GM23338 (cell line): ENCODE measurements around the gene GJC2.

Experiments used
- CREB1 ChIP-seq: fragments of 250-450 bp; sonication (Bioruptor Pico); IDR thresholded peaks from 2 replicates; pipeline ENCODE4 v1.5.0; 2020; ENCODE audit warnings: low read depth, mild to moderate bottlenecking, moderate library complexity
- EZH2 ChIP-seq: fragments of 200-600 bp; sonication (generic); IDR thresholded peaks from one replicate; pipeline ENCODE4 v1.8.0; 2017; ENCODE audit warnings: antibody characterized with exemption, mild to moderate bottlenecking, low read depth; ENCODE audit not compliant: unreplicated experiment
- EZH2phosphoT487 ChIP-seq: fragments of 200-600 bp; sonication (generic); IDR thresholded peaks from one replicate; pipeline ENCODE4 v1.8.1; 2018; ENCODE audit warnings: antibody characterized with exemption; ENCODE audit not compliant: unreplicated experiment
- JUNB ChIP-seq: IDR thresholded peaks from one replicate; pipeline ENCODE4 v1.6.1; 2016; ENCODE audit warnings: antibody characterized with exemption; ENCODE audit not compliant: unreplicated experiment
- NANOG ChIP-seq: IDR thresholded peaks from 2 replicates; pipeline ENCODE4 v1.6.1; 2016; ENCODE audit warnings: antibody characterized with exemption, borderline replicate concordance
- POLR2AphosphoS5 ChIP-seq: IDR thresholded peaks from 2 replicates; pipeline ENCODE4 v1.6.1; 2016; ENCODE audit warnings: antibody characterized with exemption, low read depth
- STAT1 ChIP-seq: IDR thresholded peaks from one replicate; pipeline ENCODE4 v1.6.1; 2016; ENCODE audit warnings: antibody characterized with exemption; ENCODE audit not compliant: unreplicated experiment
- ZNF331 ChIP-seq: fragments of 250-450 bp; sonication (Bioruptor Pico); IDR thresholded peaks from 2 replicates; pipeline ENCODE4 v1.5.0; 2020; ENCODE audit warnings: low read depth, mild to moderate bottlenecking, moderate library complexity
- TF ChIP-seq, protein P1 (sequence below), 2 experiments: fragments of 200-600 bp in 1 of 2; sonication (generic) in 1 of 2; conservative IDR thresholded peaks; 2 replicates each; pipeline versions ENCODE4 v1.5.1 to v1.6.1; 2016 to 2017; ENCODE audit warnings: antibody characterized with exemption in 2 of 2, low read depth in 2 of 2, mild to moderate bottlenecking in 2 of 2, moderate library complexity in 1 of 2
- TF ChIP-seq, protein P2 (sequence below): IDR thresholded peaks from 2 replicates; pipeline ENCODE4 v1.6.1; 2016; ENCODE audit warnings: antibody characterized with exemption
- TF ChIP-seq, protein P3 (sequence below): IDR thresholded peaks from one replicate; pipeline ENCODE4 v1.6.1; 2018; ENCODE audit warnings: antibody characterized with exemption; ENCODE audit not compliant: unreplicated experiment

DNA sequence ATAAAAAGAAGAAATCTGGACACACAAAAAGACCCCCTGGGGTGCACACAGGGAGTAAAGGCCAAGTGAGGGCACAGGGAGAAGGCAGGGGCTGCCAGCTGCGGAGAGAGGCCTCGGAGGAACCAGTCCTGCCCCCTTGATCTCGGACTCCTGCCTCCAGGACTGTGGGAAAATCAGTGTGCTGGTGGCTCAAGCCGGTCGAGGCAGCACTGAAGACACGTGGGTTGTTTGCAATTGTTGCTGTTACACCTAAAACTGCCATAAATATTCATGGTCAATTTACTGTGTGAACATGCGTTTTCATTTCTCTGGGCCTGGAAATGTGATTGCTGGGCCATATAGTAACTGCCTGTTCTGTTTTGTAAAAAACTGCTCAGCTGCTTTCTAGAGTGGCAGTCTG is 34.4 kb downstream of the GJC2 start:
- TF ChIP-seq, protein P1, sequence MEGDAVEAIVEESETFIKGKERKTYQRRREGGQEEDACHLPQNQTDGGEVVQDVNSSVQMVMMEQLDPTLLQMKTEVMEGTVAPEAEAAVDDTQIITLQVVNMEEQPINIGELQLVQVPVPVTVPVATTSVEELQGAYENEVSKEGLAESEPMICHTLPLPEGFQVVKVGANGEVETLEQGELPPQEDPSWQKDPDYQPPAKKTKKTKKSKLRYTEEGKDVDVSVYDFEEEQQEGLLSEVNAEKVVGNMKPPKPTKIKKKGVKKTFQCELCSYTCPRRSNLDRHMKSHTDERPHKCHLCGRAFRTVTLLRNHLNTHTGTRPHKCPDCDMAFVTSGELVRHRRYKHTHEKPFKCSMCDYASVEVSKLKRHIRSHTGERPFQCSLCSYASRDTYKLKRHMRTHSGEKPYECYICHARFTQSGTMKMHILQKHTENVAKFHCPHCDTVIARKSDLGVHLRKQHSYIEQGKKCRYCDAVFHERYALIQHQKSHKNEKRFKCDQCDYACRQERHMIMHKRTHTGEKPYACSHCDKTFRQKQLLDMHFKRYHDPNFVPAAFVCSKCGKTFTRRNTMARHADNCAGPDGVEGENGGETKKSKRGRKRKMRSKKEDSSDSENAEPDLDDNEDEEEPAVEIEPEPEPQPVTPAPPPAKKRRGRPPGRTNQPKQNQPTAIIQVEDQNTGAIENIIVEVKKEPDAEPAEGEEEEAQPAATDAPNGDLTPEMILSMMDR (conservative IDR thresholded peaks at IDR 0.05; ENCODE audit: low read depth in 2 of 2), result no peak
- TF ChIP-seq EZH2phosphoT487 (no peak), CREB1 (CRISPR knock-in tag) (no peak), POLR2AphosphoS5 (no peak), EZH2 (no peak), NANOG (no peak), STAT1 (no peak), ZNF331 (CRISPR knock-in tag) (no peak), JUNB (no peak)
- TF ChIP-seq, protein P2, sequence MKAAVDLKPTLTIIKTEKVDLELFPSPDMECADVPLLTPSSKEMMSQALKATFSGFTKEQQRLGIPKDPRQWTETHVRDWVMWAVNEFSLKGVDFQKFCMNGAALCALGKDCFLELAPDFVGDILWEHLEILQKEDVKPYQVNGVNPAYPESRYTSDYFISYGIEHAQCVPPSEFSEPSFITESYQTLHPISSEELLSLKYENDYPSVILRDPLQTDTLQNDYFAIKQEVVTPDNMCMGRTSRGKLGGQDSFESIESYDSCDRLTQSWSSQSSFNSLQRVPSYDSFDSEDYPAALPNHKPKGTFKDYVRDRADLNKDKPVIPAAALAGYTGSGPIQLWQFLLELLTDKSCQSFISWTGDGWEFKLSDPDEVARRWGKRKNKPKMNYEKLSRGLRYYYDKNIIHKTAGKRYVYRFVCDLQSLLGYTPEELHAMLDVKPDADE, result no peak
- TF ChIP-seq, protein P3, sequence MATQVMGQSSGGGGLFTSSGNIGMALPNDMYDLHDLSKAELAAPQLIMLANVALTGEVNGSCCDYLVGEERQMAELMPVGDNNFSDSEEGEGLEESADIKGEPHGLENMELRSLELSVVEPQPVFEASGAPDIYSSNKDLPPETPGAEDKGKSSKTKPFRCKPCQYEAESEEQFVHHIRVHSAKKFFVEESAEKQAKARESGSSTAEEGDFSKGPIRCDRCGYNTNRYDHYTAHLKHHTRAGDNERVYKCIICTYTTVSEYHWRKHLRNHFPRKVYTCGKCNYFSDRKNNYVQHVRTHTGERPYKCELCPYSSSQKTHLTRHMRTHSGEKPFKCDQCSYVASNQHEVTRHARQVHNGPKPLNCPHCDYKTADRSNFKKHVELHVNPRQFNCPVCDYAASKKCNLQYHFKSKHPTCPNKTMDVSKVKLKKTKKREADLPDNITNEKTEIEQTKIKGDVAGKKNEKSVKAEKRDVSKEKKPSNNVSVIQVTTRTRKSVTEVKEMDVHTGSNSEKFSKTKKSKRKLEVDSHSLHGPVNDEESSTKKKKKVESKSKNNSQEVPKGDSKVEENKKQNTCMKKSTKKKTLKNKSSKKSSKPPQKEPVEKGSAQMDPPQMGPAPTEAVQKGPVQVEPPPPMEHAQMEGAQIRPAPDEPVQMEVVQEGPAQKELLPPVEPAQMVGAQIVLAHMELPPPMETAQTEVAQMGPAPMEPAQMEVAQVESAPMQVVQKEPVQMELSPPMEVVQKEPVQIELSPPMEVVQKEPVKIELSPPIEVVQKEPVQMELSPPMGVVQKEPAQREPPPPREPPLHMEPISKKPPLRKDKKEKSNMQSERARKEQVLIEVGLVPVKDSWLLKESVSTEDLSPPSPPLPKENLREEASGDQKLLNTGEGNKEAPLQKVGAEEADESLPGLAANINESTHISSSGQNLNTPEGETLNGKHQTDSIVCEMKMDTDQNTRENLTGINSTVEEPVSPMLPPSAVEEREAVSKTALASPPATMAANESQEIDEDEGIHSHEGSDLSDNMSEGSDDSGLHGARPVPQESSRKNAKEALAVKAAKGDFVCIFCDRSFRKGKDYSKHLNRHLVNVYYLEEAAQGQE, result no peak
